B cell (primary cell): Measurements from ENCODE around the gene CCDC57. TPM values are rescaled to one million over a fixed set of nuclear protein-coding genes. Genes with fewer than 3 reads are reported as not detected.

Experiments
- ATAC-seq: fragments of 200-7000 bp; cut with Tn5 transposase; one replicate; pipeline ENCODE4 v1.10.0; 2021; ENCODE audit warnings: low read depth, mild to moderate bottlenecking, moderate number of reproducible peaks, moderate library complexity
- CTCF ChIA-PET: fragments of 350-600 bp; sonication (Branson Sonifier 250); formaldehyde crosslinking; loops from one replicate; lab custom pipeline; 2021; ENCODE audit warnings: antibody characterized with exemption, inconsistent platforms; lab: Charles Lee
- POLR2A ChIA-PET: fragments of 350-600 bp; sonication (Branson Sonifier 250); formaldehyde crosslinking; loops from one replicate; lab custom pipeline; 2021; ENCODE audit warnings: antibody characterized with exemption; lab: Charles Lee
- DNase-seq: peaks from one replicate; pipeline ENCODE4 v3.0.0; 2013
- H2AFZ ChIP-seq: 2 replicates; pipeline ENCODE4 v1.6.1; 2012; ENCODE audit warnings: mild to moderate bottlenecking, low read depth, low read length; ENCODE audit not compliant: insufficient read depth, poor library complexity, severe bottlenecking
- H3K27ac ChIP-seq, 2 donors: 1 replicate in 1 of 2; 2 replicates in 1 of 2; pipeline ENCODE4 v1.5.1; 2012 to 2013; ENCODE audit warnings: low read length in 2 of 2, mild to moderate bottlenecking in 2 of 2, moderate library complexity in 1 of 2
- H3K27me3 ChIP-seq, 4 experiments: fragments of 200-600 bp in 1 of 4; sonication (generic) in 1 of 4; replicated peaks in 1 of 4; 1 replicate in 2 of 4; 2 replicates in 2 of 4; pipeline versions ENCODE4 v1.6.1 to v1.7.0; 2013 to 2016; ENCODE audit warnings: low read length in 3 of 4, mild to moderate bottlenecking in 2 of 4, mixed read lengths in 1 of 4, moderate library complexity in 1 of 4; ENCODE audit not compliant: insufficient read depth in 4 of 4, control insufficient read depth in 3 of 4; ENCODE audit errors: control extremely low read depth in 1 of 4
- H3K36me3 ChIP-seq, 2 experiments: replicated peaks in 1 of 2; 1 replicate in 1 of 2; 2 replicates in 1 of 2; pipeline versions ENCODE4 v1.6.1 to v1.7.1; 2013; ENCODE audit warnings: low read length in 1 of 2; ENCODE audit not compliant: insufficient read depth in 2 of 2, control insufficient read depth in 1 of 2; ENCODE audit errors: control extremely low read depth in 1 of 2, extremely low read depth in 1 of 2
- H3K4me1 ChIP-seq, 2 donors: fragments of 200-600 bp in 1 of 2; sonication (generic) in 1 of 2; 1 replicate in 1 of 2; 2 replicates in 1 of 2; pipeline versions ENCODE4 v1.5.1 to v1.6.1; 2013 to 2017; ENCODE audit warnings: low read length in 2 of 2; ENCODE audit not compliant: control insufficient read depth in 2 of 2, insufficient read depth in 2 of 2
- H3K4me2 ChIP-seq: replicated peaks from 2 replicates; pipeline ENCODE3; 2012; ENCODE audit warnings: mild to moderate bottlenecking, low read depth, low read length; ENCODE audit not compliant: poor library complexity, severe bottlenecking
- H3K4me3 ChIP-seq, 5 experiments: fragments of 200-600 bp in 1 of 5; sonication (generic) in 1 of 5; 1 replicate in 3 of 5; 2 replicates in 2 of 5; pipeline versions ENCODE4 v1.5.1 to v1.7.0; 2011 to 2016; ENCODE audit warnings: low read length in 4 of 5, mild to moderate bottlenecking in 4 of 5, low read depth in 2 of 5, control low read depth in 1 of 5, moderate library complexity in 1 of 5; ENCODE audit not compliant: insufficient read depth in 1 of 5; ENCODE audit errors: control extremely low read depth in 1 of 5, extremely low read depth in 1 of 5
- H3K79me2 ChIP-seq: fragments of 200-600 bp; sonication (generic); one replicate; pipeline ENCODE4 v1.6.0; 2016; ENCODE audit warnings: low read length; ENCODE audit not compliant: control insufficient read depth, insufficient read depth
- H3K9ac ChIP-seq: fragments of 200-600 bp; sonication (generic); 2 replicates; pipeline ENCODE4 v1.6.1; 2017; ENCODE audit warnings: mild to moderate bottlenecking, low read length, moderate library complexity
- H3K9me3 ChIP-seq, 3 donors: one replicate each; pipeline versions ENCODE4 v1.6.1 to v1.7.1; 2013; ENCODE audit warnings: low read length in 2 of 3; ENCODE audit not compliant: control insufficient read depth in 2 of 3, insufficient read depth in 1 of 3; ENCODE audit errors: control extremely low read depth in 1 of 3
- H4K20me1 ChIP-seq: 2 replicates; pipeline ENCODE4 v1.6.0; 2012; ENCODE audit warnings: mild to moderate bottlenecking, low read length; ENCODE audit not compliant: insufficient read depth, control insufficient read depth, poor library complexity, severe bottlenecking
- H3K27ac Mint-ChIP-seq: one replicate; pipeline ENCODE4 v1.8.0; 2021; ENCODE audit warnings: mixed read lengths
- H3K27me3 Mint-ChIP-seq: one replicate; pipeline ENCODE4 v1.8.0; 2021; ENCODE audit warnings: mixed read lengths
- H3K4me1 Mint-ChIP-seq: one replicate; pipeline ENCODE4 v1.8.0; 2021; ENCODE audit warnings: mixed read lengths
- H3K4me3 Mint-ChIP-seq: one replicate; pipeline ENCODE4 v1.8.0; 2021; ENCODE audit warnings: mixed read lengths
- H3K9me3 Mint-ChIP-seq: one replicate; pipeline ENCODE4 v1.8.0; 2022; ENCODE audit warnings: mixed read lengths; ENCODE audit not compliant: insufficient read depth
- CTCF ChIP-seq: fragments of 200-600 bp; IDR thresholded peaks from one replicate; pipeline ENCODE4 v1.8.0; 2022; ENCODE audit warnings: antibody characterized with exemption, mild to moderate bottlenecking
- EZH2 ChIP-seq: IDR thresholded peaks from 2 replicates; pipeline ENCODE4 v1.6.1; 2012; ENCODE audit warnings: borderline replicate concordance, low read depth, mild to moderate bottlenecking, moderate library complexity, low read length; ENCODE audit not compliant: insufficient read depth, poor library complexity, severe bottlenecking
- WGBS: methylation state at CpG from one replicate; pipeline ENCODE4 v1.1.5; 2013; ENCODE audit warnings: missing lambda C conversion rate; ENCODE audit not compliant: insufficient coverage; 5-methylcytosine and 5-hydroxymethylcytosine counted together
- intact Hi-C: fragments of 100-400 bp; cut with micrococcal nuclease; formaldehyde crosslinking; loops from one replicate; pipeline ENCODE4 v1.10.0; 2022
- polyA plus RNA-seq: library from polyadenylated mRNA; depleted of rRNA; stranded (reverse); fragments of >200 nt; gene quantifications from 2 replicates; pipeline ENCODE4 v1.2.3, GENCODE V29; 2012
- total RNA-seq, 2 donors: library from RNA; stranded (reverse); fragments of 120-200 nt in 1 of 2; gene quantifications; 1 replicate in 1 of 2; 2 replicates in 1 of 2; pipeline versions ENCODE4 v1.2.3 to v1.2.4, GENCODE V29; 2013 to 2022

Gene CCDC57
- total and polyA plus RNA-seq, 2 donors (not counting 1 experiment from before 2014, with no cell fraction given): 49.7 to 67.2 TPM

DNA sequence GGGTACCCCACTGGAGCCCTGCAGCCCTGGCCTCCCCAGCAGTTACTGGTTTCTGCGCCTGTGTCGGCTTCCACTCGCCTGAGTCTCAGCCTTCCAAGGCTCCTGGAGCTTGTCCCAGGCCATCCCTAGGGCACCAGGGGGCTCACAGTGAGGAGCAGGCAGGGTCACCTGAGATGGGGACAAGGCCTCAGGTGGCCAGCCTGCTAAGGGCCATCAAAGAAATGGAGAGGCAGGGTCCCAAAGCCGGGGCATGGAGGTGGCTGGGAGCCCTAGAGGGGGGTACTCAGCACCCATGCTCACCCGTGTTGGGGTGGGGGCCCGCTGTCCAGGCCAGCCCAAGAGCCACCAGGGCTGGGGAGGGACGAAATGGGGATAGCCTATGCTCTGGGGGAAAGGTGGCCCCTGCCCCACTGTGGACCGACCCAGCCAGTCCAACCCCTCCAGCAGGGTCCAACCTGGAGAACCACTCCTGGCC, 115.9 kb downstream of the CCDC57 start:
- intact Hi-C loops: loop anchor here (5.0 to 10.0 kb wide), 2 partner anchors 118 to 956 kb away; partner anchors contain the start of gene CCDC57
- ATAC-seq (no peak), DNase-seq (no peak)
- H3K4me3 ChIP-seq: peak overlapping the region in 4 of 5 experiments; percentile 25 to 75 (median 57)
- H3K4me1 Mint-ChIP-seq: peaks cover 9% of the 10 kb centered on the region
- H3K27ac ChIP-seq: peak overlapping the region in 1 of 2 donors; percentile 89
- POLR2A ChIA-PET: no interaction called here
- no peaks in the 10 kb centered on the region for H3K9me3 Mint-ChIP-seq
- H3K27ac Mint-ChIP-seq: peak overlapping the region; percentile 75
- H3K4me3 Mint-ChIP-seq: peak overlapping the region; percentile 76
- peaks cover 0 to 30% of the 10 kb centered on the region in 2 experiments for H3K36me3 ChIP-seq
- H3K4me2 ChIP-seq: peak overlapping the region; percentile 99
- H3K79me2 ChIP-seq: peaks cover 35% of the 10 kb centered on the region
- H3K4me1 ChIP-seq: peaks cover 16 to 28% of the 10 kb centered on the region in 2 donors
- no peak for TF ChIP-seq CTCF
- no peak for TF ChIP-seq EZH2
- peak overlapping the region; percentile 70 for H3K9ac ChIP-seq
- H3K9me3 ChIP-seq: no peaks in the 10 kb centered on the region
- 75% methylated on average over 7 of the region's 8 CpGs for WGBS
- CTCF ChIA-PET: no interaction called here
- H3K27me3 ChIP-seq: no peaks in the 10 kb centered on the region
- peak overlapping the region; percentile 82 for H2AFZ ChIP-seq
- no peaks in the 10 kb centered on the region for H3K27me3 Mint-ChIP-seq
- H4K20me1 ChIP-seq: peaks cover 15% of the 10 kb centered on the region
